Activated CD8-positive, alpha-beta memory T cell treated with anti-CD3 and anti-CD28 coated beads for 48 hours (primary cell): ENCODE data around the gene ZYX.
"Not testable (repeated sequence)": the region's sequence is repeated elsewhere in the genome, so short reads cannot be mapped to it uniquely, and the experiment has no call there.

Source experiments
- DNase-seq, 3 experiments: peaks; one replicate each; pipeline ENCODE4 v3.0.0-alpha.2; 2020; ENCODE audit warnings: low read depth in 2 of 3, low spot score in 2 of 3

The ZYX gene

DNA sequence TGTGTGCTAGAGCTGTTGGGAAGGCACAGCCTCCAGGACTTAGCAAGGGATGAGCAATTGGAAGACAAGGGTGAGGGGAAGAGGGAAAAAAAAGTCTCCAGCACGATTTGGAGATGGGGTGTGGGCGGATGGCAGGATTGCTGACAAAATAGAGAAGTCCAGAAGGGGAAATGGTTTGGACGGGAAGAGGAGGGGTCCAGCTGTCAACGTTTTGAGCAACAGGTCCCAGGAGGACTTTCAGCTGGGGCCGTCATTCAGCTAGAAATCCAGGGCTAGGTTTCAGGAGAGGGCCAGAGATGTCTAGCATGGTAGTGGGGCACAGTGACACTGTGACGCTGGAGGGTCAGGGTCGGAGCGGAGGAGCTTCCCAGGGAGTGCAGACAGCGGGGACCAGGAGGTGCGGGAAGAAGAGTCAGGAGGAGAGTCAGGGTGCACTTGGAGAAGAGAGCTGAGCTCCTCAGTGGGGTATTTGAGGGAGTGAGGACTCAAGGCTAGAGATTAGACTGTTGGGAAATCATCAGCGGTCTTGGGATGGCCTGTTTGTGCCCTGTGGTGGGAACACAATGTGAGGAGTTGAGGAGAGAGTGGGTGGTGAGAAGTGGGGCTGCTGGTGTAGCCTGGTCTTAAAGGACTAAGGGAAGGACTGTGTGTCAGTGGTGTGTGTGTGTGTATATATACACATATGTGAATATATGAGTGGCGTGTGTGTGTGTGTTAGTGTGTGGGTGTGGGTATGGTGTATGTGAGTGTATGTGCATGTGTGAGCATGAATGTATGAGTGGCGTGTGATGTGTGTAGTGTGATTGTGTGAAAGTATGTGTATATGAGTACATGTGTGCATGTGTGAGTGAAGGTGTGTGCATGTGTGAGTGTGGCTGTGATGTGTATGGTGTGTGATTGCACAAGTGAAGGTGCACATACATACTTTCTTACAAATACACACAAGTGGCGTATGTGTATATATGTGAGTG, 3.8 kb downstream of the ZYX start:
- no peak for DNase-seq

DNA sequence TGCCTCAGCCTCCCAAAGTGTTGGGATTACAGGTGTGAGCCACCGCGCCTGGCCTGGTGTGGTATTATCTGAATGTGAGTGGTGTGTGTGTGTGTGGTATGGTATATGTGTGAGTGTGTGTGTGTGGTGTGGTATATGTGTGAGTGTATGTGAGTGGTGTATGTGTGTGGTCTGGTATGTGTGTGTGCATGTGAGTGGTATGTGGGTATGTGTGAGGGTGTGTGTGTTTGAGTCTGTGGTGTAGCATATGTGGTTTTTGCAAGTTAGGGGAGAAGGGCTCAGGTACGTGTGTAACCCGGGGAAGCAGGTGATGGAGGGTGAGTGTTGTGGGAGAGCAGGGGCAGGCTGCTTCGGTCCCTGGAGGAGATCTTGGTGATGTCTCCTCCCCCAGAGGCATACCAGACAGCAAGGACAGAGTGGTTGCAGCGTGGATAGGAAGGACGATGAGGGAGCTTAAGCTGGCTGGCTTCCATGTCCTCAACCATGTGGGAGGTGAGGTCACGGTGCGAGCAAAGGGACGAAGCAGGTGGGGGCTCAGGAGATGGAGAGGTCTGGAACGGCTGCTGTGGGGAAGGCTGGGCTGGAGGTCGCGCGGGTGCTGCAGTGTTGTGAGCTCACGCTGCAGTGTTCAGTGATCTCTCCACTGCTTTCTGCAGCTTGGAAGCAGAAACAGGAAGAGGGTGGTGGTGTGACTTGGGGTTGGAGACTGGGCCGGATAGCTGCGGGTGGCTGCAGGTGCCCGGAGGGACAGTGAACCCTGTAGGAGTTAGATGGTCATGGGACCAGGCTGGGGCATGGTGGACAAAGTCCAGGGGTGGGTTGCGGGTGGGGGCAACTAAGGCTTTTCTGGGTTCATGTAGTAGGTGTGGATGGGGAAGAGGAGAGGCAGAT, 5.0 kb downstream of the ZYX start:
- DNase-seq: no peak

- no peak for DNase-seq
Measured at GRCh38 chr7:143387156-143387975, 6.2 kb downstream of the ZYX start.

DNA sequence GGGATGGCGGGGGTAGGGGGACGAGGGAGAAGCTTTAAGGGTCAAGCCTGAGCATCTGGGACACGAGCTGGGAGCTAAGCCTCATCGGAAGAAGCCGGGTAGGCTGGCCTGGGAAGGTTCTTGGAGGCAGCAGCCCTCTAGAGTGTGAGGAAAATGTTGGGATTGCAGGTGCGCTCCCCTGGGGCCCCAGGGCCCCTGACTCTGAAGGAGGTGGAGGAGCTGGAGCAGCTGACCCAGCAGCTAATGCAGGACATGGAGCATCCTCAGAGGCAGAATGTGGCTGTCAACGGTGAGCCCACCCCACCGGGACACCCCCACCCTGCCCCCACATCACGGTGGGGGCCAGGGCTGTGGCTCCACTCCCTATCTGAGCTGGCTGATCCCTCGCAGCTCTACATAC, 6.9 kb downstream of the ZYX start:
- DNase-seq: no peak

DNA sequence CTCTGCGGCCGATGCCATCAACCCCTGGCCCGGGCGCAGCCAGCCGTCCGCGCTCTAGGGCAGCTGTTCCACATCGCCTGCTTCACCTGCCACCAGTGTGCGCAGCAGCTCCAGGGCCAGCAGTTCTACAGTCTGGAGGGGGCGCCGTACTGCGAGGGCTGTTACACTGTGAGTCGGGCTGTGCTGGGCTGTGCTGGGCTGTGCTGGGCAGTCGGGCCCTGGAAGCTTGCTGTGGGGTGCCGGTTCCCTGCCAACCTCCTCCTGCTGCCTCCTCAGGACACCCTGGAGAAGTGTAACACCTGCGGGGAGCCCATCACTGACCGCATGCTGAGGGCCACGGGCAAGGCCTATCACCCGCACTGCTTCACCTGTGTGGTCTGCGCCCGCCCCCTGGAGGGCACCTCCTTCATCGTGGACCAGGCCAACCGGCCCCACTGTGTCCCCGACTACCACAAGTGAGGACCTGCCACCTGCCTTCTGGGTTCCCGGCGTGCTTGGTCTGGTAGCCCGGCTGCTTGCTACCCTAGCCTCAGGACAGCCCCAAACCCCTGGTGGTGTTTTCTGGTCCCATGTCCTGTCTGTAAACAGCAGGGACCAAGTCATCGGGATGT, 7.5 kb downstream of the ZYX start:
- DNase-seq: no peak

GRCh38 chr7:143389316-143390103, 8.4 kb downstream of the ZYX start:
- DNase-seq: no peak

DNA sequence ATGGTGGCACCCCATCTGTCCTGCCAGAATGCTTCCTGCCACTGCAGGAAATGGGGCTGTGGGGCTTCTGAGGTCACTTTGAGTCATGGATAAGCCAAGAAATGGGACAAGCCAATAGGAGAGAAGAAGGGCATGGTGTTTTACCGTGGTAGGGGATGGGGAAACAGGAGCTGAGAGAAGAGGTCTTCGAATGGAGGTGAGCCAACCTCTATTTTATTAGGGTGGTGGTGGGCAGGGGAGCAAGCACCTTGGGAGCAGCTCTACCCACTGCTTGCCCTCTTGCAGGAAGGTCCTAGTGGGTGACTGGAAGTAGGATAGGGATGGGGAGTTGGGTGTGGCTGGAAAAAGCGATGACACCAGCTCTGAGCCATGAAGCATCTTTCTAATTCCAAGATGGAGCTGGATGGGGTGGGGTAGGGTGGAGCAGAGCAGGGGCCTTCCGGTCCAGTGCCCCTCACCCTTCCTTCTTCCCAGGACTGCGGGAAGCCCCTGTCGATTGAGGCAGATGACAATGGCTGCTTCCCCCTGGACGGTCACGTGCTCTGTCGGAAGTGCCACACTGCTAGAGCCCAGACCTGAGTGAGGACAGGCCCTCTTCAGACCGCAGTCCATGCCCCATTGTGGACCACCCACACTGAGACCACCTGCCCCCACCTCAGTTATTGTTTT, 9.1 kb downstream of the ZYX start:
- DNase-seq: no peak

DNA sequence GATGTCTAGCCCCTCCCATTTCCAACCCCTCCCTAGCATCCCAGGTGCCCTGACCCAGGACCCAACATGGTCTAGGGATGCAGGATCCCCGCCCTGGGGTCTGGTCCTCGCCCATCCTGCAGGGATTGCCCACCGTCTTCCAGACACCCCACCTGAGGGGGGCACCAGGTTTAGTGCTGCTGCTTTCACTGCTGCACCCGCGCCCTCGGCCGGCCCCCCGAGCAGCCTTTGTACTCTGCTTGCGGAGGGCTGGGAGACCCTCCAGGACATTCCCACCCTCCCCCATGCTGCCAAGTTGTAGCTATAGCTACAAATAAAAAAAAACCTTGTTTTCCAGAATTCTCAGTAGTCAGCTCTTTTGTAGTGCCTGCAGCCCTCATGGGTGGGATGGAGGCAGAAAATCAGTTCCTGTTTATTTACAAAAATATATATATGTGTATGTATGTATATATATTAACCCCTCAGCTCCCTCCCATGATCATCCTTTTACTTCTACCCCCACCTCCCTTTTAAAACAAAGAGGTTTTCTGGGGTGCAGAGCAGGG, 9.7 kb downstream of the ZYX start:
- no peak for DNase-seq

- no peak for DNase-seq
Measured at GRCh38 chr7:143391462-143392404, 10.6 kb downstream of the ZYX start.

- not testable (repeated sequence) for DNase-seq
Measured at GRCh38 chr7:143392427-143392826, 11.3 kb downstream of the ZYX start.

DNA sequence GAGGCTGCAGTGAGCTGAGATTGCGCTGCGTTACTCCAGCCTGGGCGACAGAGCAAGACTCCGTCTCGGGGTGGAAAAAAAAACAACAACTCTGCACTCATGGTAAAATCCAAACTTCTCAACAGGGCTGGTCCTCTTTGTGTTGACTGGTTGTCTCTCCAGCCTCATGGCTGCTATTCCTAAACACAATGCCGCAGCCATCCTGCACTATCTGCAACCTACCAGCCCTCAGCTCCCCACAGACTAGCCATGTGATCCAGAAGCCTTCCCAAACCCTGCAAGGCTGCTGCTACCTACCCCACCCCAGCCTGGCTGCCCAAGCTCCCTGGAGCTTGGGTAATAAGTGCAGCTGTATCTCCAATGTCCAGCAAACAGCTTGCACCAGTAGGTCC, 11.7 kb downstream of the ZYX start:
- no peak for DNase-seq

DNA sequence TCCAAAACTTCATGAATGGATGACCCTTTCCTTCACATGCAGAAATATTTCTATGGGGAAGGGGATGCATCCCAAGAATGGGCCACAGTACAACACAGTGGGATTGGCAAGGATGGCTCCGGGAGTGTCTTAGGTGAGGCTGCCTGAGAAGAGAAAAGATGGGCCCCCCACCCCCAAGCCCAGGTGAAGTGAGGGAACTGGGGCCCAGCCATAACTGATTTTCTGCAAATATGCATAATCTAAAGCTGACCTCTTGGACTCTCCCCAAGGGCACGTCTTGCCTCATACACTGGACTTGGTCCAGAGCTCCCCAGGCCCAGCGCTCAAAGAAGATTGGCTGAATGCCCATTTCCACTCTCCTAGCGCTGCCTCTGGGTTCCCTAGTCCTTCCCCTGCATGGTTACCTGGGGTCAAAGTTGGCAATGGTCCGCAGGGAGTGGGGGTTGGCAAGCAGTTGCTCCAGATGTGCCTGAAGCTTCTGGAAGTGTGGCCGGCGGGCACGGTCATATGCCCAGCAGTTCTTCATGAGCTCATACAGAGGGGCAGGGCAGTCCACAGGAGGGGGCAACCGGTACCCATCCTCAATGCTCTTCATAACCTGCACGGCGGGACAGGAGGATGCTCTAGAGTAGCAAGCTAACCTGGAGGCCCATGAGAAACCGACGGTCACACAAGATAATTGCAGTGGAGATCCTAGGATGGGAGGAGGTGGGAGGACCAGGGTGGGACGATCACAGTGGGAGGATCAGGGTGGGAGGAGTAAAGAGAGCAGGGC, 12.3 kb downstream of the ZYX start:
- no peak for DNase-seq

DNA sequence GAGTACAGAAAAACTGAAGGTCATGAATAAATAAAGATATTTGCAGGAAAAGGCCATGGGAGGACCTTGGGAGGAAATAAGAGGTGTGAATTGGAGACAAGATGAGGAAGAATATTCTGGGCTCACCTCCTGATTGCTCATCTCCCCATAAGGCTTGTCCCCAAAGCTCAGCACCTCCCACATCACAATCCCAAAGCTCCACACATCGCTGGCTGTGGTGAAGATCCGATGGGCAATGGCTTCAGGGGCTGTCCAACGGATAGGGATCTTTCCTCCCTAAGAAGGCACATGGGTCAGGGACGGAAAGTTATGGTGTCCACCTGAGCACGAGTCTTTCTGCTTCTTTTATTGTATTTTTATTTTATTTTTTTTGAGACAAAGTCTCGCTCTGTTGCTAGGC, 12.9 kb downstream of the ZYX start:
- no peak for DNase-seq

- DNase-seq: no peak
Measured at GRCh38 chr7:143394777-143395176, 13.6 kb downstream of the ZYX start.

- no peak for DNase-seq
Measured at GRCh38 chr7:143395187-143396149, 14.3 kb downstream of the ZYX start.

DNA sequence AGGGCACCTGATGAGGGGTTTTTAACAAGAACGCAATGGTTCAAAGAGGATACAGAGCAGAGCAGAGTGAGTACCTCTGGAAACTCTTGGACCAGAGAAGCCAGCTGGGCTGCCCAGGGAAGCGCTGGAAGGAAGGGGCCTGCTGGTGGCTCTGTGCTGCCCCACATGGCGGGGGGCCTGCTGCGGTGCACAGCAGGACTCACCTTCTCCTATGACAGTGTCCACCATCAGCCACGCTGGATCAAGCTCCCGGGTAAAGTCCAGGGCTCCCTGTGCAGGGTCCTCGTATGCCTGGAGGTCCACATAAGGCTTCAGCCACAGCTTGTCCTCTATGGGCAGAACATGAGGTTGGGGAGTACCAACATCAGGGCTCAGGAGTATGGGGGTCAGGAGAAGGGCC, 15.0 kb downstream of the ZYX start:
- no peak for DNase-seq
